Activated CD4-positive, alpha-beta T cell treated with anti-CD3 and anti-CD28 coated beads for 1 hour (primary cell): Measurements from ENCODE around the gene LHFPL4.
"Not testable (repeated sequence)": the region's sequence is repeated elsewhere in the genome, so short reads cannot be mapped to it uniquely, and the experiment has no call there.

Experiments used
- DNase-seq: peaks from one replicate; pipeline ENCODE4 v3.0.0-alpha.2; 2020

The LHFPL4 gene

DNA sequence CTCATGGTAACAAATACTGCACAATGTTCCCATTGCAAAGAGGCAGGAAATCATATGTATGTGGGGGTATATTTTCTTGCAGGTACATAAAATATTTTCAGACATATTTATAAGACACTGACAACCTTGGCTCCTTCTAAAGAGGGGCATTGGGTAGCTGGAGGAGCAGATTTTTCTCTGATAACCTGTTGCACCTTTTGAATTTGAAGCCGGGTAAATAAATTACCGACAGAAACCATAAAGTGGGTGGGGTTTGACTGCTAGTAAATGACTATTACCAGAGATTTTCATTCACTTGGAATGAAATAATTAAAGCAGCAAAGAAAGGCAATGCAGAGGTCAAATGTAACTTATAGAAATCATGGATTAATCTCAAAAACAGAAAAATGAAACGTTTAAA lies 19.2 kb downstream of the LHFPL4 start:
- DNase-seq, result no peak

DNA sequence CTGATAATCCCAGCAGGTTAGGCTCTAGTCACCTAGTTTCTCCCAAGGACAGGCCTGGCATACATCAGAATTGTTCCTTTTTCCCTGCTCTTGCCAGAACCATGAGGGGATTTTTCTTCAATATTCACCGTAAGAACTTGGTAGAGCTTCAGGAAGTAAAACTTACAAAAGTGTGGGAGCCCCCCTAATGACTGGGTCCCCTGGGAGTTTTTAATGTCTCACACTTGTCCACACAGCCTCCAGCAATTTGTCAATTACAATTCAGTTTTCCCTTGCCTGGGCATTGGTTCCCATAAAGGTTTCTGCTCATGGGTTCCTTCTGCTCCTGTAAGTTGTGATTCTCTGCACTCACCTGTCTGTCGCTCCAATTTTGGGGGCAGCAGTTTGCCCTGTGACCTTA lies 28.5 kb downstream of the LHFPL4 start:
- DNase-seq, result no peak

DNA sequence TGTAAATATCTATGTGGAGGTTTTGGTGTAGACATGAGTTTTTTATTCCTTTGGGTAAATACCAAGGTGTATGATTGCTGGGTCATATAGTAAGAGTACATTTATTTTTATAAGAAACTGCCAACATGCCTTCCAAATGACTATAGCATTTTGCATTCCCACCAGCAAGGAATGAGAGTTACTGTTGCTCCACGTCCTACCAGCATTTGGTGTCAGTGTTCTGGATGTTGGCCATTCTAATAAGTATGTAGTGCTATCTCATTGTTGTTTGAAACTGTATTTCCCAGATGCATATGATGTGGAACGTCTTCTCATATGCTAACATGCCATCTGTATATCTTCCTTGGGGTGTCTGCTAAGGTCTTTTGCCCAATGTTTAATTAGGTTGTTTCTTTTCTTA lies 38.7 kb downstream of the LHFPL4 start:
- DNase-seq, result no peak

DNA sequence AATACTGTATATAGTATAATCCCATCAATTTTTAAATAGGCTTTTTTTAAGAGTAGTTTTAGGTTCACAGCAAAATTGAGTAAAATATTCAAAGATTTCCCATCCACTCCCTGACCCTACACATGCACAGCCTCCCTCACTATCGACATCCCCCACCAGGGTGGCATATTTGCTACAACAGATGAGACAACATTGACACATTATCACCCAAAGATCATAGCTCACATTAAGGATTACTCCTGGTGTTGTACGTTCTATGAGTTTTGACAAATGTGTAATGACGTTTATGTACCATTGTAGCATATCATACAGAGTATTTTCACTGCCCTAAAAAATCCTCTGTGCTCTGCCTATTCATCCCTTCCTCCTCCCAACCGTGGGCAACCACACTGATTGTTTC lies 39.3 kb downstream of the LHFPL4 start:
- no peak for DNase-seq

DNA sequence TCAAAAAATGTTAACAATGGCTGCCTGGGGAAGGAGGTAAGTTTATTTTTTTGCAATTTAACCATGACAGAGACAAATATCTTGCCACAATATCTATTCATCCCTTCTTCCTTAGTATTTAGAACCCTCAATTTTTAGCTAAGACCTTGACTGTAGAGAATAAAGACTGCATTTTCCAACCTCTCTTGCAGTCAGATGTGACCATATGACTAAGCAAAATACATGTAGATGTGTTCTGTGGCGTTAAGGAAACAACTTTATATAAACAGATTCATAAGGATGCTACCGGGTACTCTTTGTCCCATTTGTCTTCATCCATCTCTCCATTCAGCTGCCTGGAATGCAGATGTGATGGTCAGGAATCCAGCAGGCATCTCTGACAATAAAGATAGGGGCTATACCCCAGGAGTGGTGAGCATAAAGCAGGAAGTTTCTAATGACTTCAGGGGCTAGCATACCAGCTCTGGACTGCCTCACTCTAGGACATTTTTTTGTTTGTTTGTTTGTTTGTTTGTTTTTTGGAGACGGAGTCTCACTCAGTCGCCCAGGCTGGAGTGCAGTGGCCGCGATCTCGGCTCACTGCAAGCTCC lies 41.1 kb downstream of the LHFPL4 start:
- DNase-seq, result no peak

DNA sequence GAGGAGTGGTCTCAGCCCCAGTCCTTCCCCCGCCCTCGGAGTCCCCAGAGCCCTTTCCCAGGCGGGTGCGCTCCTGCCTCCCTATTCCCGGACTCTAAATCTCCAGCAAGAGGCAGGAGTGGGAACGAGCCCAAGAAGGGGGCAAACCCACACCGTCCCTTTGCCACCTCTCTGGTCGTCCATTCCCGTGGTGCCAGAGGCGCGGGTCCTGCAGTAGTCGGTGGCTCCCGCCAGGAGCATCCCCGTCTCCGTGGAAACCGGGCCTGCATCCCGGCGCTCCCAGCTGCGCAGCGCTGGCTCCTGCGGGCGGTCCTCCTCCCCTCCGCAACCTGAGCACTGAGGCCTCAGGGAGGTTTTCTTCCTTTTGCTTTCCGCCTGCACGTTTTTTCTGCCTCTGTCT lies 44.8 kb downstream of the LHFPL4 start:
- DNase-seq, result no peak

DNA sequence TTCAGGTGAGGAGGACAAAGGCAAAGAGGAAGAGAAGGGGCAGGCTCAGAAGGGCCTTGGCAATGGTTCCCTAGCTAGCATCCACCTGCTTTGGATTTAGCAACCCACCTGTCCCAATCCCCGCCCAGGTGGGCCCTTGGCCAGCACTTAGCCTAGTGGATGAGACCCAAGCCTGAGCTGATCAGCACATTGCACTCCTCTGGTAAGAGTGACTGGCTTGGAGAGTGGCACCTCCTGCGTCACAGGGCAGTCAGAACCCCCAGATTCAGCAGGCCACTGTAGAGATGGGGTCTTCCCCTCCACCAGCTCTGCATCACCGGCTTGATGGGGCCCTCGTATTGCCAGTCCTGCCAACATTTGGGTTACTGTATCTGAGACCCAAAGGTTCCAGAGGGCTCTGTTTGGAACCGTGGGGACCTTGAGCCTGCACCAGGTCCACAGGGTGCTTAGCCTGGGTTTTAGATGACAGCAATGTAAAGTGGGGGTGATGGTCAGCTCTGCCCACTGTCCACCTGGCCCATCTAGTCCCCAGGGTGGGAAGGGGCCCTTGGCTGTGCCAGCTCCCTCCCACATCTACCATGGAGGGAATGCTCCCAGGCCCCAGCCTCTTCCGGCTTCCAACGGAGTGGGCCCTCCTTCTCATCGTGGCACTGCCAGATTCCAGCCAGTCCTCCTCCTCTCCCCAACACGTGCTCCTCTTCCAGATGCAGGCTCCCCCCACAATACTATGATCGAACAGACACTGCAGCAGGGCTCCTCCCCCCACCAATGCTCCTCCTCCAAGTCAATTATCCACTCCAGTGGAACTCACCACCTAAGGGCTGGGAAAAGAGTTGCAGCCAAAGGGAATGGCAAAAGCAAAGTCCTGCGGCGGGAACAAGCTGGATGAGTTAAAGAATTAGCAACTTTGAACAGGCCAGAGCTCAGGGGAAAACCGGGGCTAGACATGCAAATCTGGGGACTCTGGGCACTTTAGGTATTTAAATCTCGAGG lies 45.7 kb downstream of the LHFPL4 start:
- no peak for DNase-seq

DNA sequence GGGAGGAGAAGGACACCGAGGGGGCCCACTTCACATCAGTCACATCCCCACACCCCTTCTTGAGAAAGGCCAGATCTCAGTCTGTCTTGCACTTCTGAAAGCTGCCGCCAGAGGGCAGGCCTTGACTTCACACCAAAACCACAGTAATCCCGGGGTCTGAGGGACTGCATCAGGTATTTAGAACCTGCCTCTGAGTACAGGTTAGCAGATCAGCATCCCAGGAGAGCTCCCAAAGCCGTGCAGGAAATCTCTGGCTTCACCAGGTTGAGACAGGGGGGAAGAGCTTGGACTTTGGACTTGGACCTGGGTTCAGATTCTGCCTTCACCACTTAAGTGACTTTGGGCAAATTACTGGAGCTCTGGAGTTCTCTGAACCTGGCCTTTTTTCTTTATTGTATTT lies 50.3 kb downstream of the LHFPL4 start:
- peak; percentile 45 for DNase-seq

DNA sequence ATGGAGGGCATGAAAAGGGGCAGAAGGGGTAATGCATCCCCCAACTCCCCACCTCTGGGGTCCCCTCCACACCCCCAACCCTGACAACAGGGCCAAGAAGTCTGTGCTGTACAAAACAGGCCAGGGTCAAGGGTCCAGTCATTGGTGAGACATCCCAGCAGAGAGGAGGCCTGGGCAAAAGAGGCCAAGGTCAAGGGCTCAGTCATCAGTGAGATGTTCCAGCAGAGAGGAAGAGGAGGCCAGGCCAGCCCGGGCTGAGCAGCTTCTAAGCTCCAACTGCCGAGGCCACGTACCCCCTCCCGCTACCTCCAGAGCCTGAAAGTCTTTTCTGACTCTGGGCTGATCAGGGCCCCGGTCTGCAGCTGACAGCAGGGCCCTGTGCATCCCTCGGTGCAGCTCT lies 52.4 kb downstream of the LHFPL4 start:
- no peak for DNase-seq

DNA sequence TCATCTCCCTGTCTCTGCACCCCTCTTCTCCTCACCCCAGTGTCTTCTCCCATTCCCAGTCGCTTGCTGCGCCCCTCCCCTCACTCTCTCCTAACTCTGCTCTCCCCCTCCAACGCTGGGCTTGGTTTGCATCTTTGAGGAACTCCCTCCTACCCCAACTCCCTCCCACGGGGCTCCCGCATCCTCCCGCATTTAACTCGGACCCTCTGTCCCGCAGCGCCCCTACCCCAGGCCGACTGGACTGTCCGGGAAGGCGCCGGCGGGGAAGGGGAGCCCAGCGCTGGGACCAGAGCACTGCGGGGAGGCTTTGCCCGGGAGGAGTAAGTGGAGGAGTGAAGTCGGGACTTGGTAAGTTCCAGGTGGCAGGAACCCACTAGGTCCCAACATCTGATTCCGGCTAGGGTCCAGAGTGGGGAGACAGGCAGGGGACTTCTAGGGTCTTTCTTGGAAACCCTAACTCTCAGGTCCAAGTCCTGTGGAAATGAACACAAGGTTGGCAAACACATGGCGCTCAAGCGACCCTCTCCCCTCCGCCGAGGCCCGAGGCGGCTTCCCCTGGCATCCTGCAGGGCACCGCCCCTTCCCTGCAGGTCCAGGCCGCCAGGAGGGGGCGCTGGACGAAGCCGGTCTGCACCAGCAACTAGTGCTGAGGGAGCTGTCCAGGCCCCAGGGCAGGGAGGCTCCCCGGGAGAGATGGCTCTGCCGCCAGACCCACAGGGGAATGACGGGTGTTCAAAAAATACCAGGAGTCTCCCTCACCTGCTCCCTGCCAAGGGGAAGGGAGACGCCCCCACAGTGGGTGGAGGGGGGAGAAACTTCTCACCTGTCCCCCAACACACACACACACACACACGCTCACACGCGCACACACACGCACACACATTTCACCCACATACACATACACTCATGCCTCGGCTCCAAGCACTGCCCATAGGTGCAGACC lies 53.2 kb downstream of the LHFPL4 start:
- DNase-seq, result peak; percentile 26

DNA sequence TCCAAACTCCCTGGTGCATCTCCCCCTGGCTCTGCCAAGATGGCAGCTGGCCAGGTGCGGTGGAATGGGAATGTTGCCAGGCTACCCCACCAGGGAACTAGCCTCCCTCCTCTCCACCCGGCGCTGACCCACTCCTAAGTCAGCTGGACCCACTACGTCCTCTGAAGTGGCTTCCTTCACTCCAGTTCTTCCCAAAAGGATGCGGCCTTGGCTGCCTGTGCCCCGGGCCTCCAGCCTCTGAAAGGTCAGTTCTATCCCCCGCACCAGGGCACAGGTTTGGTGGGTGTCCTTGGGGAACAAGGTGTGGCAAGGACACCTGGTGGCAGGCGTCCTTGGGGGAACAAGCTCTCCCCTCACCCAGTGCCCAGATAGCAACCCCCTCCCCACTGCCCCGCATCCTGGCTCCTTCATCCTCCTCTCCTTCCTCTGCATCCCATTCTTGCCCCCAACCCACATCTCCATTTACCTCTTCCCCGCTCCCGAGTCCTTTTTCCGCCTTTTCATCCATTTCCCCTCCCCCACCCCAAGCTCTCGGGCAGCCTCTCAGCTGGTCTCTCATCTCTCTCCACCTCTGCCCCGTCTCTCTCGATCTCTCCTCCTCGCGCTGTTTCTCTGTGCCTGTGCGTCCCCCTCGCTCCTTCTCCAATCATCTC lies 54.0 kb downstream of the LHFPL4 start:
- no peak for DNase-seq

DNA sequence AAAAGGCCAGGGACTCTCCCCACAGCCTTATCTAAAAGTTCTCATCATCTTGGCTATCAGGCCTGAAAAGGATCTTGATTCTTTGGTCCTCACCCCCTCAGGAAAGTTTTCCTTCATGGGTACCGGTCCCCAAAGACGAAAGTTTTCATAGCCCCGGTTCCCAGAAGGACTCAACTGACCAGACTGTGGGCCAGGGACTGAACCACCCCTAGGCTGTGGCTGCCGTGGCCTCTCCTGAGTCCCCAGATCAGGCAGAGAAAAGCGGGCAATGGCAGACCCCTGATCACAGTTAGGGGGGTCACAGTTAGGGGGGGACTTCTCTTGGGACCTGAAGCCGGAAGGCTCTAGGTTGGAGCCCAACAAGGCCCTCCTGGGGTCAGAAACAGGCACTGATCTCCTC lies 54.8 kb downstream of the LHFPL4 start:
- DNase-seq, result no peak

DNA sequence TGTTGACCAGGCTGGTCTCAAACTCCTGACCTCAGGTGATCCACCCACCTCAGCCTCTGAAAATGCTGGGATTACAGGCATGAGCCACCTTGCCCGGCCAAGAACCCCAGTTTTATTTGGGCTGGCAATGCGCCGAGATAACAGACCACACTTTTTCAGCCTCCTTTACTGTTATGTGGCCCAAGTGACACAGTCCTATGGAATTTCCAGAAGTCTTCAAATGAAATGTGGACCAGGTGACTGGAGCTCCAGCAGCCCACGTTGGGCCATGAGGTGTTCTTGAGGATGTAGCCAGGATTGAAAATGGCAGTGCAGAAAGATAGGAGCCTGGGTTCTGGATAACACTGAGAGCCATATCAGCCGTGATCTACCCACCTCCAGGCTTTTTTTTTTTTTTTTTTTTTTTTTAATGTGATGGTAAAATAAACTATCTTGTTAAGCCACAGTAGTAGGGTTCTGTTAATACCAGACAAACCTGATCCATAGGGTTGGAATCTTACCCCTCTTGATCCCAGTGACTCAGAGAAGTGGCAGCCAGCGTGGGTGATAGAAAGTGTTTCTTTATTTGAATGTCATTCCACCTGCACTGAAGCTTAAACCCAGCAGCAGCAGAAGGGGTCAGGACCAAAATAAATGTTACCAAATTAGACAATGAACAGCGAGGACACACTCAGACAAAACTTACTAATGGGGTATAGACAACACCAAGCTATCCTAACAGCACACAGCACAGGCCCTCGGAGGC lies 55.6 kb downstream of the LHFPL4 start:
- DNase-seq, result no peak

DNA sequence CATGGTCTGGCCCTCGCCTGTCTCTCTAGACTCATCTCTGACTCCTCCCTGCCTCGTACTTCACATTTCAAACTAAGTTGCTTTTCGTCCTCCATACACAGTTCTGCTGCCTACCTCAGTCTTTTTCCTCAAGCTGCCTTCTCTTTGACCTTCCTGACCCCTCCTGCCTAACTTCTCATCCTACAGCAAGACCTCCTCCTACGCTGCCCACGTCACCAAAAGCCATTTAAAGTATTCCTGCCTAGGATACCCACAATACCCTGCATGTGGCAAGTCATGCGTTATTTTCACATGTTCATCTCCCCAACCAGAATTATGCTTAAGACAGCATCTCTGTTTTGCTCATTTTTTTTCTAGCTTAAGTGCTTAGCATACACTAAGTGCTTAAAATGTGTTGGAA lies 56.7 kb downstream of the LHFPL4 start:
- no peak for DNase-seq

DNA sequence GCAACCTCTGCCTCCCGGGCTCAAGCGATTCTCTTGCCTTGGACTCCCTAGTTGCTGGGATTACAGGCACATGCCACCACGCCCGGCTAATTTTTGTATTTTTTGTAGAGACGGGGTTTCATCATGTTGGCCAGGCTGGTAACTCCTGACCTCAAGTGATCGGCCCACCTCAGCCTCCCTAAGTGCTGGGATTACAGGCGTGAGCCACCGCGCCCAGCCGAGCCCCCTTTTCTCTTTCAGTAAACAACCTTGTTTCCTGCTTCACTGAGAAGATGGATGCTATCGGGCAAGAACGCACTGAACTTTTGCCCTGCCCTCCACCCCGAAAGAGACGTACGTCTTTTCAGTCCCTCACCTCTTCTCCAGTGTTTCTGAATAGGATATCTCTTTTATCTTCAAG lies 59.6 kb downstream of the LHFPL4 start:
- not testable (repeated sequence) for DNase-seq

DNA sequence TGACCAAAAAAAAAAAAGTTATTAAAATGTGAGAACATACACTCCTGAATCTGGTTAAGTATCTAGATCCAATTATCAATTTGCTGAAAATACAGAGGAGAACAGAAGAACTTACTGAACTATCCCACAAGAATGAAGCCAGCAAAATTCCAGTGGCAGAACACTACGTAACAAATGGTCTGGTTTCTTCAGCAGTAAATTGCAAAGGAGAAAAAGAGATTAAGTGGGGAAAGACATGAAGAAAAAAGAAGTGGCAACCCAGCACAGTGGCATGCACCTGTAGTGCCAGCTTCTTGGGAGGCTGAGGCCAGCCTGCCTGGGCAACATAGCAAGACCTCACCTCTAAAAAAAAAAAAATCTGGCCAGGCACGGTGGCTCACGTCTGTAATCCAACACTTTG lies 62.1 kb downstream of the LHFPL4 start:
- no peak for DNase-seq

DNA sequence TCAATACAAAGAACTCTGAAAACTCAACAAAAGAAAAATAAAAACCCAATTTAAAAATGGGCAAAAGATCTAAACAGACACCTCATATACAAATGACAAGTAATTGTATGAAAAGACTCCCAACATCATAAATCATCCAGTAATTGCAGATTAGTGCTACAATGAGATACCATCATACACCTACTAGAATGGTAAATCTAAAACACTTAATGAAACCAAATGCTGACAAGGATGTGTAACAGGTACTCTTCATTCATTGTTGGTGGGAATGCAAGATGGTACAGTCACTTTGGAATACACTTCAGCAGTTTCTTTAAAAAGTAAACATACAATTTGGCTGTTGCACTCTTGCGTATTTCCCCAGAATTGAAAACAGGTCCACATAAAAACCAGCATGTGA lies 68.4 kb downstream of the LHFPL4 start:
- no peak for DNase-seq

DNA sequence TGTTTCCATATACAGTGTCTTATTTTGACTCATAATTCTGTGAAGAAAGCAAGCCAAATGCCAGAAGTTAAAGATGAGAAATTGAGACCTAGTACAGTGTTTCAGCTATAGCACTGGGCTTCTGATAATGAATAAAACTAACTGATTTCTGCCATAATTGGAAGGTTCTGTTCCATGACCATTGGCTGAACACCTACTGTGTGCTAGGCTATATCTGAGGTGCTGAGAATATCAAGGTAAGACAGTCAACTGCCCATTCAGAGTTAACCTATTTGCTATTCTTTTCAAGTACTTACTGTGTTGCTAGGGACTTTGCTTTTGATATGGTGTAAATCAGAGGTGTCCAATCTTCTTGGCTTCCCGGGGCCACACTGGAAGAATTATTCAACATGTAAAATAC lies 73.4 kb downstream of the LHFPL4 start:
- no peak for DNase-seq

DNA sequence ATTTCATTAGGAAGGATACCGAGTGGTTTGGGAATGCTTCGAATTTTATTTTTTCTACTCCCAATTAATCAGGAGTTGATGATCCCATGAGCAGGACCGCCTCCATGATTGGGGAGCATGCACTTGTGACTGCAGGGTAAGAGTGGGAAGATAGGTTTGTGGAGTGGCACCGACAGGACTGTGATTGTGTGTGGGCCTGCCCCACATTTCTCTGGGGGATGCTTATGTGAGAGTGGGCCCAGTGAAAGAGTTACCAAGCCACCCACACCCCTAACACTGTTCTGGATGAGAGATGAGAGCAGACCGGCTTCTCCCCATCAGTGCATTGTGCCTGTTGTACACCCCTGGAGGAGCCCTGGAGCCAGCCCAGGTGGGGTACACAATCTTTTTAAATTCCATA lies 76.7 kb downstream of the LHFPL4 start:
- DNase-seq, result no peak

DNA sequence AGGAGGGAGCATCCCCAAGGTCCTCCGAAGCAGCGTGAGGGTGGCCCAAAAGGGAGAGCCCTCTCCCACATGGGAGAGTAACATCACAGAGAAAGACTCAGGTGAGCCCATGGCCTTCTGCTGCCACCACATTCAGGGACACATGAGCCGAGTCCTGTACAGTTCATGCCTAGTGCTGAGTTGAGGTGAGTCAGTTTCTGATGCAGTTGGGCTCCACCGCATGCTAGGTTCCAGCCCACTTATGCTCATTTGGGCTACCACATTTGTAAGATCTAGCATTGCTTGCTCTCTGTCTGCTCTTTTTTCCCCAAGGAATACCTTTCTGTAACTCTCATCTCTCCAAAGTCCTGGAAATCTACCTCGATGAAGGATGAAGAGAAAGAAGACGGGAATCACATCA lies 79.1 kb downstream of the LHFPL4 start:
- DNase-seq, result no peak

DNA sequence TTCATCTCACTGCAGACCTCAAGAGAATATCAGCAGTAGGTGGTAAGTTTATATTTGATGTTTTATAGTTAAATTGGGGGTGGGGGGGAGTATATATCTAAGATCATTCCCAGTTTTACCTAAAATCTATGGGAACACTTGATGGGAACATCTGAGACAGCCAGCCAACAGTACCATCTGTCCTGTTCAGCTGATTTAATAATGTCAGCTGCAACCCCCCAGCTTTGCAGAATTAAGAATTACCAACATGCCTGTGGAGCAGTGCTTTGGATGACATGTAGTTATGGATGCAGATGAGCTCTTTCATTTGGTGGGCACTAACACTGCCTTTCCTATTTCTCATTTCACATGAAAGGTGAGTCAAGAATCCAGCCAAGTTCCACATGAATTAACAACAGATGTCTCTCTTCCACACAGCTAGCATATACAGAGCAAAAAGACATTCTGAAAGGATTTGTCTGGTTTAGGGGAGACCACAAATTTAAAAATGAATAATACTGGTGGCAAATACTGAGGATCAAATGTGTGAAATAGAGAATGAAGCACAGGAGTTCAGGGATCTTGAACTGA lies 80.0 kb downstream of the LHFPL4 start:
- DNase-seq, result no peak

DNA sequence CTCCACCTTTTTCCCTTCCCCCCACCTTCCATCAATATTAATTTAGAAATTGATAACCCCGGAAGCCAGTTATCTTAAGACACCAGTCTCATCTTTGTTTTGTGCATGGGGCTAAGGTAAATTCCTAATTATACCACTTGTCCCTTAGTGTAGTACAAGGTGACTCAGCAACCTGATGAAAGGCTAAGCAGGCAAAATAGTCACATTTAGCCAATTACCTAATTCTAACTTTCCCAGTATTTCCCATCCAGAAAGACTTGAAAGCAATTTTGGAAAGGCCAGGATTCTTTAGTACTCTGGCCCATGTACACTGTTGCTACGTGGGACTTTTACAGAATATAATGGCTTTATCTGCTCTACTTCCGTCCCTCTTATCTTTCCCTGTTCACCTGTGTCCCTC lies 83.6 kb downstream of the LHFPL4 start:
- DNase-seq, result no peak
